GM18907 (cell line): ENCODE results near the gene LHFPL6.
A peak's percentile ranks its signal among the peaks of the same experiment; 100 is the strongest.

Experiments
- ATAC-seq: cut with Tn5 transposase; IDR thresholded peaks from one replicate; pipeline ENCODE4 v1.9.1; 2021; ENCODE audit warnings: mild to moderate bottlenecking, moderate library complexity; ENCODE audit not compliant: unreplicated experiment

Gene LHFPL6

GRCh38 chr13:39397226-39397895 lies 205.6 kb downstream of the LHFPL6 start:
- ATAC-seq, result no peak

GRCh38 chr13:39394796-39395678 lies 208.0 kb downstream of the LHFPL6 start:
- no peak for ATAC-seq

- no peak for ATAC-seq
Observed at GRCh38 chr13:39391761-39392160, 211.2 kb downstream of the LHFPL6 start.

GRCh38 chr13:39389013-39389412 lies 214.0 kb downstream of the LHFPL6 start:
- no peak for ATAC-seq

GRCh38 chr13:39385621-39386231 lies 217.3 kb downstream of the LHFPL6 start:
- ATAC-seq, result no peak

GRCh38 chr13:39385154-39385553 lies 217.8 kb downstream of the LHFPL6 start:
- no peak for ATAC-seq

- ATAC-seq, result no peak
Observed at GRCh38 chr13:39381456-39381855, 221.5 kb downstream of the LHFPL6 start.

- ATAC-seq, result no peak
Observed at GRCh38 chr13:39379667-39380655, 223.0 kb downstream of the LHFPL6 start.

- peak; percentile 97 for ATAC-seq
Observed at GRCh38 chr13:39379118-39379517, 223.9 kb downstream of the LHFPL6 start.

- no peak for ATAC-seq
Observed at GRCh38 chr13:39378306-39378705, 224.7 kb downstream of the LHFPL6 start.

- ATAC-seq, result no peak
Observed at GRCh38 chr13:39377699-39378098, 225.3 kb downstream of the LHFPL6 start.

- no peak for ATAC-seq
Observed at GRCh38 chr13:39376076-39376475, 226.9 kb downstream of the LHFPL6 start.

GRCh38 chr13:39375601-39376000 lies 227.4 kb downstream of the LHFPL6 start:
- no peak for ATAC-seq

- no peak for ATAC-seq
Observed at GRCh38 chr13:39374741-39375189, 228.2 kb downstream of the LHFPL6 start.

GRCh38 chr13:39373145-39373544 lies 229.8 kb downstream of the LHFPL6 start:
- no peak for ATAC-seq

- no peak for ATAC-seq
Observed at GRCh38 chr13:39371706-39372105, 231.3 kb downstream of the LHFPL6 start.

- no peak for ATAC-seq
Observed at GRCh38 chr13:39370554-39370953, 232.4 kb downstream of the LHFPL6 start.

- ATAC-seq, result no peak
Observed at GRCh38 chr13:39370048-39370447, 232.9 kb downstream of the LHFPL6 start.

GRCh38 chr13:39369161-39369890 lies 233.7 kb downstream of the LHFPL6 start:
- ATAC-seq, result no peak

GRCh38 chr13:39365879-39366278 lies 237.1 kb downstream of the LHFPL6 start:
- ATAC-seq, result no peak
